ENCODE measurements around the gene DOCK1.

The DOCK1 gene

DNA sequence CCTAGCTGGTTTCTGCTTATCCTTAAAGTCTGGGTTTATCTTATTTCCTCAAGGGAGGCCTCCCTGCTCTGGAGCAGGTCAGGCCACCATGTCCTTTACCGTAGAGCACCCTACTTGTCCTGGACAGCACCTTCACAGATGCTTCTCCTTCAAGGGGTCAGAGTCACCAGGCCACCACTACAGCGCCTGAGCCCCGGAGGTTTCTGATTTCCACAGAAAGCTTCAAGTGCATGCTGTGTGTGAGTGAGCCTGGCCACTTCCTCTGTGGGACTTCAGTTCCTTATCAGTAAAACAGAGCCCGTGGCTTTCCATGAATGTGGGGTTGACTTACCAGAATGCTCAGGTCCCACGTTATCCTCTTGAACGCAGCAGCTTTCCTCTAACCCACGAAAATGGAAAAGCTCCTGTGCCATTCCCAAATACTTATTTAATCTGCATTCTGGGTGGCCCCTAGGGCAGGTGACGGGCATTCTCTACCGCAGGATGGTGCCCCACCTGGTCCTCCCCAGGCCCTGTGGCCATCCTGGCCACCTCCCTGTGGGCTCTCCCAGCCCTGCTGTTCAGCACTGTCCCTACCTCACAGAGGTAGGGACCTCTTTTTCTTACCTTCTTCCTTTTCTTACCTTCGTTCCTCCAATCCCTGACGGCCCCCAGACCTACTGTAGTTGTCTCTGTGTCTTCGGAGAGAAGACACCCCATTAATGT lies 1.4 kb upstream of the DOCK1 start:
- TF ChIP-seq, protein P1, sequence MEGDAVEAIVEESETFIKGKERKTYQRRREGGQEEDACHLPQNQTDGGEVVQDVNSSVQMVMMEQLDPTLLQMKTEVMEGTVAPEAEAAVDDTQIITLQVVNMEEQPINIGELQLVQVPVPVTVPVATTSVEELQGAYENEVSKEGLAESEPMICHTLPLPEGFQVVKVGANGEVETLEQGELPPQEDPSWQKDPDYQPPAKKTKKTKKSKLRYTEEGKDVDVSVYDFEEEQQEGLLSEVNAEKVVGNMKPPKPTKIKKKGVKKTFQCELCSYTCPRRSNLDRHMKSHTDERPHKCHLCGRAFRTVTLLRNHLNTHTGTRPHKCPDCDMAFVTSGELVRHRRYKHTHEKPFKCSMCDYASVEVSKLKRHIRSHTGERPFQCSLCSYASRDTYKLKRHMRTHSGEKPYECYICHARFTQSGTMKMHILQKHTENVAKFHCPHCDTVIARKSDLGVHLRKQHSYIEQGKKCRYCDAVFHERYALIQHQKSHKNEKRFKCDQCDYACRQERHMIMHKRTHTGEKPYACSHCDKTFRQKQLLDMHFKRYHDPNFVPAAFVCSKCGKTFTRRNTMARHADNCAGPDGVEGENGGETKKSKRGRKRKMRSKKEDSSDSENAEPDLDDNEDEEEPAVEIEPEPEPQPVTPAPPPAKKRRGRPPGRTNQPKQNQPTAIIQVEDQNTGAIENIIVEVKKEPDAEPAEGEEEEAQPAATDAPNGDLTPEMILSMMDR (IDR thresholded peaks at IDR 0.05; ENCODE audit: low read depth, low read length): no peak
- no peak overlapping the region for H3K4me3 ChIP-seq (ENCODE audit: low read depth, low read length)
- in situ Hi-C loops (cut with HindIII; ENCODE audit: low sequenced_read_pairs): no loop called here
- DNase-seq (ENCODE audit: low read depth, low spot score): no peak

DNA sequence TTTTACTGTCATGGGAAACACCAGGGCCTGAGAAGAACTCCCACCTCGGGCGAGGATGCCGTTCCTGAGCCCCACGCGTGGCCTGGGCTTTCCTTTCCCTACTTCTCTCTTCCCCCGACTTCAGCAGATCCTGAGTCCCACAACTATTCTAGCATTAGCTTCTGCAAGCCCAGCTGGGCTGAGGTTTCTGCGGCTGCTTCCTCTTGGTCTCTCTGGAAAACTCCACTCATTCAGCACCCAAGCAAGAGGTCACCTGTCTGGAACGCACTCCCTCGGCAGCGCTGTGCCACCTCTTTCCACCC lies 761 bp upstream of the DOCK1 start:
- DNase-seq (ENCODE audit: low read depth, low spot score): no peak
- in situ Hi-C loops (cut with HindIII; ENCODE audit: low sequenced_read_pairs): no loop called here
- H3K4me3 ChIP-seq (ENCODE audit: low read depth, low read length): peak overlapping the region; percentile 79
- TF ChIP-seq, protein P1 (IDR thresholded peaks at IDR 0.05; ENCODE audit: low read depth, low read length): no peak

DNA sequence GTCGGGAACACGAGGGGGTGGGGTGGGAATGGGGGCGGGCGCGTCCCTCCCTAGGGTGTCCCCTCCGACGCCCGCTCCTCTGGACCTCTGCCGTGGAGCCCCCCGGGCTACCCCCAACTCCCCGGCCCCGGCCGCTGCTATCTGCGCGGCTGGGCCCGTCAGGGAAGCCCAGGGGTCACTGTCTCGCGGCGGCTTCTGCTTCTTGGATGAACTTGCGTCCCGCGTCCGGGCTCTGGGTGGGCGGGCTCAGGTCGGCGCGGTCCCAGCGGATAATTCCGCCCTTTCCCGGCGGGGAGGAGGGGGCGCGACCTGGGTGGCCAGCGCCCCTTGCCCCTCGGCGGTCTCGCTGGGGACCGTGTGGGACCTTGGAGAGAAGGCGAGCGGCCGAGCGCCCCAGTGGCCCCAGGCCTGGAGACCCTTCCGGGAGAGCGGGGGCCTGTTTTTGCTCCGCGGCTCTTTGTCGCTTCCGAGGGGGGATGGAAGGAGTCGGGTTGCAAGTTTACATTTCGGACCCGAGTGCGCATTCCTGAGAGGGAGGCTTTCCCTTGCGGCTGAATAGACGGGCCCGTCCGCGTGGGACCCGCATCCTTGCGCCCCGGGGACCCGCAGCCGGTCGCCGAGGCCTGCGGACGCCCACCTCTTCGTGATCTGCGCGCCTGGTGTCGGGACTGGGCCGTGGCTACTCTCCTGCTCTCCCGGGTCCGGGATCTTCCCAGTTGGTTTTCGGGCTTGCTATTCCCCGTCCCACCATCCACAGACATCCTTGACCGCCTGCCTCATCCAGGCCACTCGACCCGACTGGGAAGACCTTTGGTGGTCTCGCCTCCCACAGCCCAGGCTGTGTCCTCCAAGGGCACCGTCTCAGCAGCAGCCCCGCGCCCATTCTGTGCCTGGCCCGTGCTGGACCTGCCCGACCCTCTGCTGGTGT lies 812 bp downstream of the DOCK1 start:
- peak overlapping the region; percentile 79 for H3K4me3 ChIP-seq (ENCODE audit: low read depth, low read length)
- peak; percentile 43 for DNase-seq (ENCODE audit: low read depth, low spot score)
- TF ChIP-seq, protein P1 (IDR thresholded peaks at IDR 0.05; ENCODE audit: low read depth, low read length): no peak
- in situ Hi-C loops (cut with HindIII; ENCODE audit: low sequenced_read_pairs): no loop called here

DNA sequence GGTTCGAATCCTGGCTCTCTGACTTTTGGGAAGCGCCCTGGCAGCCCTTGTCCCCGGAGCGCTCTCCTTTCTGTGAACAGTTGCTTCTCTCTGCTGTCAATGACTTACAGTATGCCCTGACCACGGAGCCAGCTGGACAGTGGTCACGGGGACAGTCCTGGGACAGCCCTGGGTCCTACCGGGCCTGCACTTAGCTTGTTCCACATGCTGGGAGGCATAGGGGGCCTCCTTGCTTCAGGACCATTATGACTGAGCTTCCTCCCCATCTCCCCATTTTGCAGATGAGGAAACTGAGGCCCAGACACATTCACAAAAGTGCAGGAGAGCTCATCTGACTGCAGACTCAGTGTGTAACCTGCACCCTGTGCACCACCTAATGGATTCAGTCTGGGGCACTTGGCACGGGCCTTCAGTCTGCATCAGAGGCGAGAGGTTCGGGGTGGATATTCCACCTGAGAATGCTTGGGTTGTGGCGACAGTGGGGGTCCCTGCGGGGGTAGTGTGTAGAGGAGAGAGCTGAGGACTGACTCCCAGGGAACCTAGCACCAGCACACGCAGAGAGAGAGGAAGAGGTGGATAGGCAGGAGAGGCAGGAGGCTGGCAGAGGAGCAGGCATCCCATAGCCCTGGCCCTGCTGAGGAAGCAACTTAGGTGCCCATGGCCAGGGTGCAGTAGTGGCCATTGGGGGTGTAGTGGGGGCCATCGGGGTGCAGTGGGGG lies 1.6 kb downstream of the DOCK1 start:
- peak overlapping the region; percentile 79 for H3K4me3 ChIP-seq (ENCODE audit: low read depth, low read length)

DNA sequence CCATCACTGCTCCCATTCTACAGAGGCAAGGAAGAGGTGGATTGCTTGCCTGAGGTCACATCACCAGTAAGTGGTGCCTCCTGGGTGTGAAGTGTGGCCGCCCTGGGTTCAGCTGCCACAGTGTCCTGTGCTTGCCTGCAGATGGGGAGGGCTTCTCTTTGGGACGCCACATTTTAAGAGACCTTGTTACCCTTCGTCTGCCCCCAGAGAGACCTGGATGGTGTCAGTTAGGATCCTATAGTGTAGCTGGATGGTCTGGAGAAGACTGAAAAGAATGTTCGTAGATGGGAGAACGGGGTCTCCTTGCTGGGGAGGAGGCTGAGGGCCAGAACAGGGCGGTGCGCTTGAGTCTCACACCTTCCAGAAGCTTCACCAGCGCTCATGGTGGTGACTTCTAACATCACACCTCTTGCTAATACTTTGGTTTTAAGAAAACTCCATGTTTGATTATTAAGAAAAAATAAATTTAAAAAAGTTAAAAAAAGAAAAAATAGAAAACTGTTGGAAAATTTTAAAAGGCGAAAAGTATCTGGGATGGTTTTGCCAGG lies 2.3 kb downstream of the DOCK1 start:
- in situ Hi-C loops (cut with HindIII; ENCODE audit: low sequenced_read_pairs): no loop called here
- TF ChIP-seq, protein P1 (IDR thresholded peaks at IDR 0.05; ENCODE audit: low read depth, low read length): peak; percentile 13
- DNase-seq (ENCODE audit: low read depth, low spot score): no peak
- H3K4me3 ChIP-seq (ENCODE audit: low read depth, low read length): no peak overlapping the region

More for the DNA sequence above, 1.6 kb downstream of the DOCK1 start:
- TF ChIP-seq, protein P1 (IDR thresholded peaks at IDR 0.05; ENCODE audit: low read depth, low read length): no peak
- in situ Hi-C loops (cut with HindIII; ENCODE audit: low sequenced_read_pairs): no loop called here
- no peak for DNase-seq (ENCODE audit: low read depth, low spot score)

DNA sequence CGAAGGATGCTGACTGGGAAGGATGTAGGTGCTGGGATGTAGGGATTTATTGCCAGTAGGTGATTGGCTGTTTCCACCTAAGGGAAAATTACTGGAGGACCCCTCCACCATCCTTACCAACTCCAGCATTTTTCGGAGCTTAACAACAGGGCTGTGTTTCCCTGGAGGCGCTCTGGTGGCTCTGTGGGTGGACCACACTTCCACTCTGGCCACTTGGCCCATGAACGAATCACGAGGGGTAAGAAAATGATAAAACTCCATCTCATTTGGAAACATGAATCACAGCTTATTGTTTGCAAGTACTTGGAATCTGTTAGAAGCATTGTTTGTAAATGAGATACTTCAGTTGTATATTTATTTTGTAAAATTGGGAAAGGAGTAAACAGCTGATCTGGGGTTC lies 3.0 kb downstream of the DOCK1 start:
- no peak for DNase-seq (ENCODE audit: low read depth, low spot score)
- TF ChIP-seq, protein P1 (IDR thresholded peaks at IDR 0.05; ENCODE audit: low read depth, low read length): no peak
- no peak overlapping the region for H3K4me3 ChIP-seq (ENCODE audit: low read depth, low read length)
- in situ Hi-C loops (cut with HindIII; ENCODE audit: low sequenced_read_pairs): no loop called here
